Left lung (tissue), 10 donors: ENCODE results near the gene ATP1A2. TPM values are rescaled to one million over a fixed set of nuclear protein-coding genes. Genes with fewer than 3 reads are reported as not detected.

Experiments
- ATAC-seq: fragments of 200-7000 bp; cut with Tn5 transposase; one replicate; pipeline ENCODE4 v1.9.1; 2020; ENCODE audit warnings: moderate library complexity
- DNase-seq, 4 donors: peaks; one replicate each; pipeline ENCODE4 v3.0.0-alpha.2; 2013 to 2020
- H3K27ac ChIP-seq, 2 donors: fragments of 200-600 bp; sonication (generic) in 1 of 2; one replicate each; pipeline versions ENCODE4 v1.5.0 to v1.8.0; 2020 to 2021
- H3K27me3 ChIP-seq, 2 donors: fragments of 200-600 bp; sonication (generic) in 1 of 2; one replicate each; pipeline versions ENCODE4 v1.5.0 to v1.8.0; 2020 to 2021
- H3K36me3 ChIP-seq, 2 donors: fragments of 200-600 bp; sonication (generic) in 1 of 2; one replicate each; pipeline versions ENCODE4 v1.5.0 to v1.8.0; 2020 to 2021
- H3K4me1 ChIP-seq, 2 donors: fragments of 200-600 bp; one replicate each; pipeline ENCODE4 v1.8.0; 2021
- H3K4me3 ChIP-seq, 2 donors: fragments of 200-600 bp; sonication (generic) in 1 of 2; one replicate each; pipeline versions ENCODE4 v1.5.0 to v1.8.0; 2020 to 2021; ENCODE audit warnings: mild to moderate bottlenecking in 1 of 2
- H3K9me3 ChIP-seq, 2 donors: fragments of 200-600 bp; sonication (generic) in 1 of 2; one replicate each; pipeline versions ENCODE4 v1.5.0 to v1.8.0; 2020 to 2021
- CTCF ChIP-seq, 2 donors: fragments of 200-600 bp; sonication (generic) in 1 of 2; IDR thresholded peaks; one replicate each; pipeline versions ENCODE4 v1.5.0 to v1.8.0; 2021; ENCODE audit warnings: antibody characterized with exemption in 2 of 2
- intact Hi-C, 2 donors: fragments of 100-400 bp; cut with DNase I; formaldehyde crosslinking; loops; one replicate each; pipeline versions ENCODE4 v1.11.2 to v1.14.2; 2022
- polyA plus RNA-seq, 6 donors: library from polyadenylated mRNA; unstranded; fragments of 120-200 nt; gene quantifications; one replicate each; pipeline ENCODE4 v1.2.1, GENCODE V29; 2013; ENCODE audit not compliant: insufficient read length in 6 of 6
- total RNA-seq, 2 donors: library from RNA; stranded (reverse); fragmentation: NEBNext Ultra II Directional; extraction: Animal tissue kit (Norgen Biotek cat#: 25700); gene quantifications; one replicate each; pipeline ENCODE4 v1.2.1, GENCODE V29; 2021
- donor health status: DM: no; HTN: yes; CAD: no.
- donor health status: DM: no; HTN: no; CAD: no.

The ATP1A2 gene
- total and polyA plus RNA-seq, 8 donors: 2.8 to 15.9 (median 10.4) TPM

GRCh38 chr1:160070243-160071163 is 45.1 kb upstream of the ATP1A2 start:
- Histone ChIP-seq H3K27me3 (peaks cover 6 to 38% of the 10 kb centered on the region in 2 donors), H3K27ac (no peak overlapping the region), H3K36me3 (no peaks in the 10 kb centered on the region), H3K4me1 (peaks cover 4 to 18% of the 10 kb centered on the region in 2 donors), H3K4me3 (peak overlapping the region; percentile 41 to 48), H3K9me3 (no peaks in the 10 kb centered on the region)
- intact Hi-C loops: no loop called here
- DNase-seq: peak; percentile 69 to 91 (median 72)
- TF ChIP-seq CTCF (IDR thresholded peaks at IDR 0.05): no peak
- peak; percentile 93 for ATAC-seq

- TF ChIP-seq CTCF (IDR thresholded peaks at IDR 0.05): no peak
- Histone ChIP-seq H3K4me3 (no peak overlapping the region), H3K27me3 (peaks cover 6 to 45% of the 10 kb centered on the region in 2 donors), H3K9me3 (no peaks in the 10 kb centered on the region), H3K36me3 (no peaks in the 10 kb centered on the region), H3K4me1 (peaks cover 4 to 26% of the 10 kb centered on the region in 2 donors), H3K27ac (no peak overlapping the region)
- ATAC-seq (no peak), DNase-seq (no peak)
- intact Hi-C loops: no loop called here
These were observed 44.3 kb upstream of the ATP1A2 start for GRCh38 chr1:160071289-160071688.

GRCh38 chr1:160074865-160075264 is 40.7 kb upstream of the ATP1A2 start:
- intact Hi-C loops: no loop called here
- Histone ChIP-seq H3K36me3 (no peaks in the 10 kb centered on the region), H3K9me3 (no peaks in the 10 kb centered on the region), H3K4me1 (peaks cover 4 to 23% of the 10 kb centered on the region in 2 donors), H3K27ac (no peak overlapping the region), H3K27me3 (peaks cover 11 to 64% of the 10 kb centered on the region in 2 donors), H3K4me3 (no peak overlapping the region)
- DNase-seq: no peak
- TF ChIP-seq CTCF (IDR thresholded peaks at IDR 0.05): no peak
- ATAC-seq: no peak

- DNase-seq (no peak), ATAC-seq (no peak)
- TF ChIP-seq CTCF (IDR thresholded peaks at IDR 0.05): no peak
- Histone ChIP-seq H3K36me3 (no peaks in the 10 kb centered on the region), H3K4me1 (peaks cover under 1 to 14% of the 10 kb centered on the region in 2 donors), H3K9me3 (no peaks in the 10 kb centered on the region), H3K27me3 (peaks cover 19 to 64% of the 10 kb centered on the region in 2 donors), H3K27ac (peak overlapping the region in 1 of 2 donors; percentile 1), H3K4me3 (no peak overlapping the region)
- intact Hi-C loops: no loop called here
These were observed 39.7 kb upstream of the ATP1A2 start for GRCh38 chr1:160075836-160076235.

- Histone ChIP-seq H3K36me3 (no peaks in the 10 kb centered on the region), H3K4me3 (no peak overlapping the region), H3K27me3 (peaks cover 21 to 64% of the 10 kb centered on the region in 2 donors), H3K4me1 (peaks cover 0 to 11% of the 10 kb centered on the region in 2 donors), H3K27ac (peak overlapping the region in 1 of 2 donors; percentile 1), H3K9me3 (no peaks in the 10 kb centered on the region)
- DNase-seq (no peak), ATAC-seq (no peak)
- intact Hi-C loops: no loop called here
- no peak for TF ChIP-seq CTCF (IDR thresholded peaks at IDR 0.05)
These were observed 39.3 kb upstream of the ATP1A2 start for GRCh38 chr1:160076295-160076694.
